GF-D8 (cell line): Measurements from ENCODE around the gene SEMA3E.

ENCODE experiments used
- DNase-seq: peaks from one replicate; lab custom pipeline; 2025; lab: John Stamatoyannopoulos, UW

Gene SEMA3E

GRCh38 chr7:83640731-83641537, 8.0 kb downstream of the SEMA3E start:
- DNase-seq: no peak

- no peak for DNase-seq
Observed at GRCh38 chr7:83640240-83640639, 8.7 kb downstream of the SEMA3E start.

DNA sequence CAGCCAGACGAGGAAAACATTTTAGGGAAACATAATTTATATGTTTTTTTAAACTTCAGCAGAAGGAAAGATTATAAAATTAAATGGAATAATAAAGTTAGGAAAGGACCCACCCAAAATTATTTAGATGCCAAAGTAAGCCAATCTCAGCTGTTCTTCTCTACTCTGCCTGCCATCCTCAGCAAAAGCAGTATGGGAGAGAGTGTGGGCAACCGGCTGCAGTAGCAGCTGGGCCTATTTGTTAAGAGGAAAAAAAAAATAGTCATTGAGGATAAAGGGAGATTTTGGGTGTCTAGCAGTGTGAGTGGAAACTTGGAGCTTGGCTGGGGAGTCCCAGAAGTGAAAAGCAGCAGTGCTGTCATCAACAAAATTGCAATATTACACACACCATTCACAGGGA, 15.4 kb downstream of the SEMA3E start:
- DNase-seq: no peak

GRCh38 chr7:83629117-83629880, 19.6 kb downstream of the SEMA3E start:
- no peak for DNase-seq

- DNase-seq: no peak
Observed at GRCh38 chr7:83617858-83618257, 31.1 kb downstream of the SEMA3E start.

- DNase-seq: no peak
Observed at GRCh38 chr7:83614112-83614511, 34.8 kb downstream of the SEMA3E start.

GRCh38 chr7:83613232-83613631, 35.7 kb downstream of the SEMA3E start:
- no peak for DNase-seq

DNA sequence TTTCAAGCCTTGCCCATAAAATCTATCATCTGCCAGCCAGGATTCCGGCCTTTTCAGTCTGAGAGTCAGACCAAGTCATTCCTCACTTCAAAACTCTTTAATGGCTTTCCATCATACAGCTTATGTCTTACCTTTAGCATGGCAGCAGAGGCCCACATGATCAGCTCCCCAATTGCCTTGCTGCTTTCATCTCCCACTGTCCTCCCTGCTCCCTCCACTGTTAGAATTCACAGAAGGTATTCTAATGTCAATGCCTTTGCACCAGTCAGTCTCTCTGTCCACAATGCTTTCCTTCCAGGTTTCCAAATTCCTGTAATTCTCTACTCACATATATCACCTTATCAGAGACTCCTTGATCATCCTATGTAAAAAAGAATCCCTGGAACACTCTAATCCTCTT, 37.2 kb downstream of the SEMA3E start:
- no peak for DNase-seq

- no peak for DNase-seq
Observed at GRCh38 chr7:83610649-83611304, 38.2 kb downstream of the SEMA3E start.

DNA sequence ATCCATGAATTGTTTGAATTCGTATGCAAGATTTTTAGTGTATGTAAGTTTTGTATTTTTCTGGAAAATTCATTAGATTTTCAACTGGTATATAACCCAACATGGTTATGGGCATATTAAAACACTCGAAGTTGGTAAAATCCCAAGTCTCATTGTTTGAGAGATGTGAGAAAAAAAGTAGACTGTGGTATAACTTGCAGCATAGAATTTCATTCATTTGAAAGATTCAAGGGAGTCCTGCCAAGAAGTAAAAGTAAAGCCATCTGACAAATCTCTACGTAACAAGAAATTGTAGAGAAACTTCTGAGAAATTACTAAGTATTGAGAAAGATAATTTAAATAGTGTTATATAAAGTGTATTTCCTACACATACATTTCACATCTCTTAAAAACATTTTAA, 40.2 kb downstream of the SEMA3E start:
- DNase-seq: no peak

DNA sequence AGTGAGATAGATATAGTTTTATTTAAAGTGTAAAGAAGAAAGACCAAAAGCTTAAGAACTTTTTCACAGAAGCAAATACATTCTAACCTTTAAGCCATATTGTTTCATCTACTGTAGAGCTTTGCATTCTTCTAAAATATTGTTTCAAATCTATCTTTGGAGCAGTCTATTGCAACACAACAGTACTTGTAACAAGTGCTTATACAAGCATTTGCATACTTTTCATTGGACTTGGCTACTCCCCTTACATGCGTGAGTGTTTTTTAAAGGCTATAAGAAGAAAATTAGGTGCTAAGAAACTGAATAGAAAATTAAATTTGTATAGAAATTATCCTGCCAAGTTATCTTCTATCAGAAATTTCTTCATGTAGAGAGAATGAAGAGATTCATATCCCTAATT, 45.3 kb downstream of the SEMA3E start:
- DNase-seq: no peak

DNA sequence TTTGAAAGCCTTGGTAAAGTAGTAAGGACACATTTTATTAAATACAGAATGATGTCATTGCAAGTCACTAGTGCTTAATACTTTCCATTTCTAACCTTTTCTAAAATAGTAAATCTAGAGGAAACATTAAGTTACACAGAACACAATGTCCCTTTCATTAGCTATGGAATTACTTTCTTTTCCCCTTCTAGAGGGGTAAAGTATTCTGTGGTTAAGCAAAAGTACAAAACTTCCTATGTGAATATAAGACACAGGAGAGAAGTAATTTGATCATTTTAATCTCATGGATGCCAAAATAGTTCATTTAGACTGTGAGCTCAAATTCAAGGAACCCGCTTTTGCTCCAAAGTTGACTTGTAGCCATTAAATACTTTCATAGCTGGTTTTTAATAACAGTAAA, 49.8 kb downstream of the SEMA3E start:
- DNase-seq: no peak

GRCh38 chr7:83593921-83594475, 54.9 kb downstream of the SEMA3E start:
- DNase-seq: no peak

DNA sequence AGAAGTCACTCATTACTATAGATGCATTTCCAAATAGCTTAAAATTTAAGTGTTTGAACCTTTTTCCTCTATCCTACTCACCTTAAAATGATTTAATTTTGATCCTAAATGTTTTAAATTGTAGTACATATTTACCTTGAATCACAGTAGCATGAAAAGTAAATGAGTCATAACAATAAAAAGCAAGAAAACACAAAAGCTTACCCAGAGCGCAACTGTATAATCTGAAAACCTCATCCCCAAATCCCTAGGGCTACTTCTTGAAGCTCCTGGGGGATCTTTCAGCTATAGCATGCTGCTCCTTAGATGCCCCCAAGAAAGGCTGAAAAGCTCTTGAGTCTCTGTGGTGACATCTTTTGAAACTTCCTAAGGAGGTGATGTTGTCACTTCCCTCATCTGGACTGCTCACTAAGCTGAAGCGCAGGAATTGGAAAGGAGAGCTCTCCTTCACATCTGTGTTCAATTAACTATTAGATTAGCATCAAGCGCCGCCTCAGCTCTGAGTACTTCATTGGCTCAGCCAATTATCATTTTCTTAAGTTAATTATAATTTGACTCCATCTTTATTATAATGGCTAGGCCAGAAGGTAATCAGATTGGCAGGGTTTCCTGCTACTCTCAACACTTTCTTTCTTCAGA, 60.2 kb downstream of the SEMA3E start:
- DNase-seq: no peak

DNA sequence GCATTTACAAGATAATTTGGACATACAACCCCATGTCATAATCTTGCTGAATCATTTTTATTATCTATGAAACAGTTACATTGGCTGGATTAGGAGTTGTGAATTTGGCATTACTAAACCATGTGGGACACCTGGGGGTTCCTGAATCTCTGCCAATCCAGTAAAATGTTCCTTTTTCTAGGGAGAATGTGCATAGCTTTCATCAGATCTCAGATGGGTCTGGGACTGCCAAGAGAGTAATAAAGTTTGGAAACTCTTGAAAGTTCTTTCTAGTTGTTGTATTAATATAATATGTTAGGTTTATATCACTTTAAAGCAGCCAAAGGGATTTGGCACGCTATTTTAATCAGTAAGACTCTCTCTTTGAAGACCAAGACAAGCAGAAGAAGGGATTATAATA, 62.7 kb downstream of the SEMA3E start:
- no peak for DNase-seq

GRCh38 chr7:83581667-83582435, 67.1 kb downstream of the SEMA3E start:
- no peak for DNase-seq

- no peak for DNase-seq
Observed at GRCh38 chr7:83579740-83580139, 69.2 kb downstream of the SEMA3E start.

- no peak for DNase-seq
Observed at GRCh38 chr7:83575436-83575835, 73.5 kb downstream of the SEMA3E start.

DNA sequence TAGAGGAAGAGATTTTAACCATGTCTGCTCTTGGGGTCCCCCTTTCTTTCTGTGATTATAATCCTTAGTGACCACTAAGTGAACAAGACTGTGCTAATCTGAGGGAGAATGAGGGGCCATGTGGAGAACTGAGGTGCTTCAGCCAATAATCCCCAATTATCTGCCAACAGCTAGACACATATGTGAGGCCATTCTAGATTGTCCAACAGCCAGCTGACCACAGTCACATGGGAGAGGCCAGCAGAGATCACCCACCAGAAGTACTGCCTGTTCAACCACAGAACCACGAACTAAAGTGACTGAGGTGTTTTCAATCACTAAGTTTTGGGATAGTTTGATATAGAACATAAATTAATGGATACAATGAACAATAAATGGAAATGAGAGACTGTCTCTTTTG, 74.3 kb downstream of the SEMA3E start:
- no peak for DNase-seq

GRCh38 chr7:83562960-83563359, 86.0 kb downstream of the SEMA3E start:
- DNase-seq: no peak

- no peak for DNase-seq
Observed at GRCh38 chr7:83562289-83562688, 86.7 kb downstream of the SEMA3E start.
